Measurements from ENCODE around the gene MRPL43. TPM values are rescaled to one million over a fixed set of nuclear protein-coding genes. Genes with fewer than 3 reads are reported as not detected.

Gene MRPL43
- total and polyA plus RNA-seq, 2 donors (not counting 3 experiments of a cell fraction or from before 2014, with no cell fraction given), result 75.0 to 144 TPM

GRCh38 chr10:100996678-100997359 lies 9.5 kb upstream of the MRPL43 start:
- Histone ChIP-seq H3K9me3 (replicated peaks; ENCODE audit: control insufficient read depth, insufficient read depth, low read length) (no peaks in the 10 kb centered on the region), H3K4me3 (replicated peaks in 1 of 3; ENCODE audit: insufficient read depth in 1 of 3, low read depth in 1 of 3, low read length in 3 of 3) (peak overlapping the region; percentile 45 to 52 (median 49)), H2AFZ (ENCODE audit: low read depth, low read length) (peak overlapping the region; percentile 87), H4K20me1 (replicated peaks; ENCODE audit: control insufficient read depth, extremely low read depth, insufficient read depth, low read length) (no peaks in the 10 kb centered on the region), H3K36me3 (ENCODE audit: control insufficient read depth in 2 of 2, extremely low read depth in 1 of 2, insufficient read depth in 2 of 2, low read length in 2 of 2) (peaks cover 2 to 3% of the 10 kb centered on the region in 2 experiments), H3K27me3 (ENCODE audit: control insufficient read depth in 2 of 2, insufficient read depth in 2 of 2, low read length in 2 of 2) (no peaks in the 10 kb centered on the region), H3K27ac (ENCODE audit: insufficient read depth, low read depth, low read length) (no peak overlapping the region), H3K4me1 (ENCODE audit: control insufficient read depth, extremely low read depth, insufficient read depth, low read length) (peaks cover 29% of the 10 kb centered on the region), H3K4me2 (ENCODE audit: insufficient read depth, low read length) (peak overlapping the region; percentile 6), H3K9me1 (replicated peaks; ENCODE audit: control insufficient read depth, extremely low read depth, insufficient read depth, low read length) (no peaks in the 10 kb centered on the region), H3K79me2 (ENCODE audit: control insufficient read depth, insufficient read depth, low read length) (peaks cover 17% of the 10 kb centered on the region), H3K9ac (replicated peaks; ENCODE audit: extremely low read depth, insufficient read depth, low read length) (peak overlapping the region; percentile 28)
- BruUV-seq (replicated peaks), result no TSS peak
- intact Hi-C loops (cut with micrococcal nuclease) (no loop called here), dilution Hi-C loops (cut with MboI; ENCODE audit: extremely low pct_ligation_motif_present, low sequenced_read_pairs) (no loop called here)
- ChIA-PET POLR2A (no interaction called here), CTCF (interaction anchor here (0.5 to 12.6 kb wide), 7 partner anchors 9 to 145 kb away, joined by 4 to 254 read pairs (median 15); partner anchors contain the start of genes MRPL43, PDZD7, SEMA4G and SFXN3)
- DNase-seq (ENCODE audit: low read depth, low spot score) (no peak), FAIRE-seq (no peak)
- no peak for TF ChIP-seq EZH2 (IDR thresholded peaks at IDR 0.05; ENCODE audit: borderline replicate concordance, low read depth, low read length, severe bottlenecking)
- no peak for TF ChIP-seq POLR2A (IDR thresholded peaks at IDR 0.05; ENCODE audit: low read depth, low read length)
- TF ChIP-seq MAX (IDR thresholded peaks at IDR 0.05; ENCODE audit: insufficient read depth, insufficient read length), result no peak
- no peak for TF ChIP-seq FOS (IDR thresholded peaks at IDR 0.05; ENCODE audit: borderline replicate concordance, insufficient read depth, low read length)
- TF ChIP-seq GATA2 (IDR thresholded peaks at IDR 0.05; ENCODE audit: insufficient read depth, insufficient read length, low read depth, low read length), result no peak
- no peak for TF ChIP-seq CTCF (IDR thresholded peaks at IDR 0.05; ENCODE audit: extremely low read depth in 1 of 2, insufficient read depth in 1 of 2, low read depth in 1 of 2, low read length in 2 of 2)
- no peak for TF ChIP-seq POLR2AphosphoS5 (IDR thresholded peaks at IDR 0.05; ENCODE audit: insufficient read depth, low read depth, low read length)
- no peak for TF ChIP-seq MYC (IDR thresholded peaks at IDR 0.05; ENCODE audit: low read depth, low read length)
- TF ChIP-seq JUN (IDR thresholded peaks at IDR 0.05; ENCODE audit: borderline replicate concordance, insufficient read depth, insufficient read length, low read depth), result no peak
